SH-SY5Y (cell line): ENCODE results near the gene RAPGEF2.

Experiments used
- GATA2 ChIP-seq: IDR thresholded peaks from 2 replicates; pipeline ENCODE4 v1.6.1; 2011; ENCODE audit warnings: mild to moderate bottlenecking, low read depth, low read length
- GATA3 ChIP-seq: IDR thresholded peaks from 2 replicates; pipeline ENCODE4 v1.6.1; 2011; ENCODE audit warnings: low read depth, mild to moderate bottlenecking, low read length, moderate library complexity

DNA sequence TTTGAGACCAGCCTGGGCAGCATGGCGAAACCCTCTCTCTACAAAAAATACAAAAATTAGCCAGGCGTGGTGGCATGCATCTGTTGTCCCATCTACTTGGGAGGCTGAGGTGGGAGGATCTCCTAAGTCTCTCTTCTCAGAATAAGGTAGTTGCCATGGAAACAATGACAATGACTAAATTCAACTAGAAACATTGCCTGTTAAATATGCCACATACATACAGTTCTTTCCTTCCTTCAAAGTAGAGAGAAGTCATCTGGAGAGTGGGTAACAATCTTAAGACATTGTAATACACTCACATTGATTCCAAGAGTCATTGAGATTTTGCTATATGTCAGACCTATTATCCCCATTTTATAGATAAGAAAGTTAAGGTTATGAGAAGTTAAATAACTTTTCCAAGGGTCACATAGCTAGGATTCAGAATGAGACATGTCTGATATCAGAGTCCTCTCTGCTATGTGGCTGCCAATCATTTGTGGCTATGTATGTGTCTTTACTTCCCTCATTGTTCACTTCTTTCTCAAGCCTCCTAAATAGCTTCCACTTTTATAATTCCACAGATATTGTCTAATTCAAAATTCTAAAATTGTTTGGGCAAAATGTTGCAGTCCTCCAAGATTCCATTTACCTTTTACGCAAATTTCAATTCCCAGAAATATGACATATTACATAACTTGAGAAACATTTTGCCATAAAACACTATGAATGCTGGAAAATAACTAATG lies 37.2 kb upstream of the RAPGEF2 start:
- no peak for TF ChIP-seq GATA2
- TF ChIP-seq GATA3, result no peak
